Suprapubic skin (tissue), 4 donors: ENCODE data around the gene MTA1.

ENCODE experiments used
- EP300 ChIP-seq: sonication (generic); formaldehyde crosslinking; IDR thresholded peaks from one replicate; pipeline ENCODE4 v1.6.1; 2017; ENCODE audit warnings: antibody characterized with exemption
- POLR2A ChIP-seq, 2 donors: fragments of 450-650 bp; IDR thresholded peaks; one replicate each; pipeline ENCODE4 v1.6.1; 2017; ENCODE audit warnings: antibody characterized with exemption in 2 of 2, mild to moderate bottlenecking in 2 of 2, moderate library complexity in 2 of 2
- POLR2AphosphoS5 ChIP-seq, 3 donors: sonication (generic); formaldehyde crosslinking; IDR thresholded peaks; one replicate each; pipeline ENCODE4 v1.6.1; 2017; ENCODE audit warnings: antibody characterized with exemption in 3 of 3
- TF ChIP-seq, protein P1 (sequence below), 2 donors: fragments of 200-600 bp in 1 of 2; fragments of 450-650 bp in 1 of 2; sonication (generic) in 1 of 2; IDR thresholded peaks; one replicate each; pipeline ENCODE4 v1.5.1; 2016 to 2019; ENCODE audit warnings: antibody characterized with exemption in 2 of 2, mild to moderate bottlenecking in 1 of 2, moderate library complexity in 1 of 2

DNA sequence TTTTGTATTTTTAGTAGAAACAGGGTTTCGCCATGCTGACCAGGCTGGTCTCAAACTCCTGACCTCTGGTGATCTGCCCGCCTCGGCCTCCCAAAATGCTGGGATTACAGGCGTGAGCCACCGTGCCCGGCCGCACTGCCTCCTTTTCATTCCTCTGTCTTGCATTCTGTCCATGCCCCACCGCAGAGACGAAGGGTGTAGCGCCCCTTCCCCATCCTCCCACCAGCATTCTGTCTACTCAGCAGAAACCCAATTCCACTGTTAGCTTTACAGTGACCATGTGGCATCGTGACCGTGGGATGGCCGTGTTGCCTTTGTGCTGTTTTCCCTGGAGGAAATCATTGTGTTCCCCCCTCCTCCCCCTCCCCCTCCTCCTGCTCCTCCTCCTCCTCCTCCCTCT is 11.0 kb upstream of the MTA1 start:
- TF ChIP-seq, protein P1, sequence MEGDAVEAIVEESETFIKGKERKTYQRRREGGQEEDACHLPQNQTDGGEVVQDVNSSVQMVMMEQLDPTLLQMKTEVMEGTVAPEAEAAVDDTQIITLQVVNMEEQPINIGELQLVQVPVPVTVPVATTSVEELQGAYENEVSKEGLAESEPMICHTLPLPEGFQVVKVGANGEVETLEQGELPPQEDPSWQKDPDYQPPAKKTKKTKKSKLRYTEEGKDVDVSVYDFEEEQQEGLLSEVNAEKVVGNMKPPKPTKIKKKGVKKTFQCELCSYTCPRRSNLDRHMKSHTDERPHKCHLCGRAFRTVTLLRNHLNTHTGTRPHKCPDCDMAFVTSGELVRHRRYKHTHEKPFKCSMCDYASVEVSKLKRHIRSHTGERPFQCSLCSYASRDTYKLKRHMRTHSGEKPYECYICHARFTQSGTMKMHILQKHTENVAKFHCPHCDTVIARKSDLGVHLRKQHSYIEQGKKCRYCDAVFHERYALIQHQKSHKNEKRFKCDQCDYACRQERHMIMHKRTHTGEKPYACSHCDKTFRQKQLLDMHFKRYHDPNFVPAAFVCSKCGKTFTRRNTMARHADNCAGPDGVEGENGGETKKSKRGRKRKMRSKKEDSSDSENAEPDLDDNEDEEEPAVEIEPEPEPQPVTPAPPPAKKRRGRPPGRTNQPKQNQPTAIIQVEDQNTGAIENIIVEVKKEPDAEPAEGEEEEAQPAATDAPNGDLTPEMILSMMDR (IDR thresholded peaks at IDR 0.05) = no peak
- TF ChIP-seq POLR2A (IDR thresholded peaks at IDR 0.05) (no peak), POLR2AphosphoS5 (IDR thresholded peaks at IDR 0.05) (no peak), EP300 (no peak)
